CD8-positive, alpha-beta memory T cell (primary cell): Measurements from ENCODE around the gene PPP1R14C. TPM values are rescaled to one million over a fixed set of nuclear protein-coding genes. Genes with fewer than 3 reads are reported as not detected.

Experiments used
- CTCF ChIA-PET: fragments of 350-600 bp; sonication (Branson Sonifier 250); formaldehyde crosslinking; loops from one replicate; lab custom pipeline; 2021; ENCODE audit warnings: antibody characterized with exemption; lab: Charles Lee
- POLR2A ChIA-PET: fragments of 350-600 bp; sonication (Branson Sonifier 250); formaldehyde crosslinking; loops from one replicate; lab custom pipeline; 2021; ENCODE audit warnings: antibody characterized with exemption; lab: Charles Lee
- DNase-seq, 5 donors: peaks; one replicate each; pipeline versions ENCODE4 v3.0.0 to v3.0.0-alpha.2; 2020 to 2022; ENCODE audit warnings: mixed read lengths in 1 of 5
- H3K27ac ChIP-seq: one replicate; pipeline ENCODE4 v1.7.0; 2013; ENCODE audit warnings: low read depth, mild to moderate bottlenecking, low read length, moderate library complexity
- H3K27me3 ChIP-seq: 2 replicates; pipeline ENCODE4 v1.7.0; 2013; ENCODE audit warnings: low read length, mild to moderate bottlenecking; ENCODE audit not compliant: insufficient read depth, poor library complexity, severe bottlenecking
- H3K36me3 ChIP-seq: 2 replicates; pipeline ENCODE4 v1.7.0; 2013; ENCODE audit warnings: mild to moderate bottlenecking, low read length, moderate library complexity; ENCODE audit not compliant: insufficient read depth
- H3K4me1 ChIP-seq: 2 replicates; pipeline ENCODE4 v1.7.0; 2013; ENCODE audit warnings: mild to moderate bottlenecking, low read length, moderate library complexity; ENCODE audit not compliant: insufficient read depth
- H3K4me3 ChIP-seq: 2 replicates; pipeline ENCODE4 v1.7.0; 2013; ENCODE audit warnings: mild to moderate bottlenecking, low read length
- H3K9me3 ChIP-seq: 2 replicates; pipeline ENCODE4 v1.7.0; 2013; ENCODE audit warnings: mild to moderate bottlenecking, low read length
- H3K27ac Mint-ChIP-seq, 8 donors: one replicate each; pipeline ENCODE4 v1.8.0; 2020 to 2021; ENCODE audit warnings: mixed read lengths in 8 of 8, mild to moderate bottlenecking in 6 of 8, inconsistent platforms in 3 of 8, moderate library complexity in 3 of 8
- H3K27me3 Mint-ChIP-seq, 2 donors: one replicate each; pipeline ENCODE4 v1.8.0; 2020 to 2021; ENCODE audit warnings: mixed read lengths in 2 of 2, mild to moderate bottlenecking in 1 of 2, moderate library complexity in 1 of 2
- H3K36me3 Mint-ChIP-seq, 3 donors: one replicate each; pipeline ENCODE4 v1.8.0; 2020 to 2021; ENCODE audit warnings: mixed read lengths in 3 of 3, inconsistent platforms in 1 of 3, mild to moderate bottlenecking in 1 of 3
- H3K4me1 Mint-ChIP-seq, 3 donors: one replicate each; pipeline ENCODE4 v1.8.0; 2020 to 2021; ENCODE audit warnings: mixed read lengths in 3 of 3, inconsistent platforms in 1 of 3, mild to moderate bottlenecking in 1 of 3
- H3K4me3 Mint-ChIP-seq, 7 donors: one replicate each; pipeline ENCODE4 v1.8.0; 2020 to 2021; ENCODE audit warnings: mixed read lengths in 7 of 7, mild to moderate bottlenecking in 6 of 7, moderate library complexity in 4 of 7, inconsistent platforms in 2 of 7
- H3K9me3 Mint-ChIP-seq, 5 donors: one replicate each; pipeline ENCODE4 v1.8.0; 2020 to 2022; ENCODE audit warnings: mixed read lengths in 5 of 5, mild to moderate bottlenecking in 3 of 5, moderate library complexity in 2 of 5, inconsistent platforms in 1 of 5
- polyA plus RNA-seq: library from polyadenylated mRNA; unstranded; fragments of 300-500 nt; fragmentation: Illumina TruSeq; gene quantifications from one replicate; pipeline ENCODE4 v1.2.3, GENCODE V29; 2021
- total RNA-seq, 2 experiments: library from RNA; stranded (reverse); gene quantifications; one replicate each; pipeline ENCODE4 v1.2.3, GENCODE V29; 2021

PPP1R14C gene
- total and polyA plus RNA-seq, 3 experiments from 2014 or later: 0.76 to 1.6 (median 1.4) TPM

- Histone ChIP-seq H3K27ac (no peak overlapping the region), H3K27me3 (no peaks in the 10 kb centered on the region), H3K4me1 (peaks cover 7% of the 10 kb centered on the region), H3K36me3 (no peaks in the 10 kb centered on the region), H3K9me3 (no peaks in the 10 kb centered on the region), H3K4me3 (no peak overlapping the region)
- peaks cover 0 to 1% (median 0%) of the 10 kb centered on the region in 5 donors for H3K9me3 Mint-ChIP-seq
- ChIA-PET POLR2A (no interaction called here), CTCF (no interaction called here)
- H3K27me3 Mint-ChIP-seq: peaks cover 1 to 38% of the 10 kb centered on the region in 2 donors
- H3K4me3 Mint-ChIP-seq: no peak overlapping the region
- no peak overlapping the region for H3K27ac Mint-ChIP-seq
- H3K36me3 Mint-ChIP-seq: peaks cover 0 to 7% (median 0%) of the 10 kb centered on the region in 3 donors
- no peak for DNase-seq
- peaks cover 16 to 18% (median 17%) of the 10 kb centered on the region in 3 donors for H3K4me1 Mint-ChIP-seq
Observed at GRCh38 chr6:150159757-150160156, 16.9 kb downstream of the PPP1R14C start.

GRCh38 chr6:150163970-150164369, 21.1 kb downstream of the PPP1R14C start:
- ChIA-PET POLR2A (no interaction called here), CTCF (no interaction called here)
- no peaks in the 10 kb centered on the region for H3K9me3 ChIP-seq
- Mint-ChIP-seq H3K4me1 (peaks cover 0 to 4% (median 1%) of the 10 kb centered on the region in 3 donors), H3K27me3 (peaks cover 3 to 33% of the 10 kb centered on the region in 2 donors), H3K36me3 (peaks cover 0 to 7% (median 0%) of the 10 kb centered on the region in 3 donors), H3K4me3 (no peak overlapping the region), H3K9me3 (peaks cover 0 to 1% (median 0%) of the 10 kb centered on the region in 5 donors), H3K27ac (no peak overlapping the region)
- H3K27me3 ChIP-seq: no peaks in the 10 kb centered on the region
- H3K36me3 ChIP-seq: no peaks in the 10 kb centered on the region
- H3K27ac ChIP-seq: no peak overlapping the region
- no peak overlapping the region for H3K4me3 ChIP-seq
- H3K4me1 ChIP-seq: no peaks in the 10 kb centered on the region
- no peak for DNase-seq

GRCh38 chr6:150165020-150165702, 22.3 kb downstream of the PPP1R14C start:
- POLR2A ChIA-PET: no interaction called here
- no peak for DNase-seq
- H3K4me1 Mint-ChIP-seq: peaks cover 4 to 12% (median 8%) of the 10 kb centered on the region in 3 donors

GRCh38 chr6:150167479-150167873, 24.6 kb downstream of the PPP1R14C start:
- Mint-ChIP-seq H3K27ac (peak overlapping the region in 1 of 8 donors; percentile 74), H3K4me3 (no peak overlapping the region), H3K9me3 (no peaks in the 10 kb centered on the region), H3K27me3 (peaks cover 5 to 32% of the 10 kb centered on the region in 2 donors), H3K4me1 (peaks cover 4 to 12% (median 8%) of the 10 kb centered on the region in 3 donors), H3K36me3 (peaks cover 0 to 1% (median 0%) of the 10 kb centered on the region in 3 donors)
- CTCF ChIA-PET: interaction anchor here (1.2 kb wide), 1 partner anchor 185 kb away, joined by 3 read pairs; no protein-coding TSS in a partner anchor
- Histone ChIP-seq H3K4me3 (no peak overlapping the region), H3K4me1 (no peaks in the 10 kb centered on the region), H3K36me3 (no peaks in the 10 kb centered on the region), H3K27me3 (no peaks in the 10 kb centered on the region), H3K27ac (peak overlapping the region; percentile 70), H3K9me3 (no peaks in the 10 kb centered on the region)
- DNase-seq: no peak
- POLR2A ChIA-PET: no interaction called here

More at GRCh38 chr6:150165020-150165702, 22.3 kb downstream of the PPP1R14C start:
- Histone ChIP-seq H3K4me1 (no peaks in the 10 kb centered on the region), H3K36me3 (no peaks in the 10 kb centered on the region), H3K4me3 (no peak overlapping the region), H3K9me3 (no peaks in the 10 kb centered on the region), H3K27ac (no peak overlapping the region), H3K27me3 (no peaks in the 10 kb centered on the region)
- H3K4me3 Mint-ChIP-seq: no peak overlapping the region
- CTCF ChIA-PET: no interaction called here
- peaks cover 0 to 1% (median 0%) of the 10 kb centered on the region in 5 donors for H3K9me3 Mint-ChIP-seq
- peaks cover 3 to 35% of the 10 kb centered on the region in 2 donors for H3K27me3 Mint-ChIP-seq
- no peak overlapping the region for H3K27ac Mint-ChIP-seq
- peaks cover 0 to 7% (median 0%) of the 10 kb centered on the region in 3 donors for H3K36me3 Mint-ChIP-seq

- no peaks in the 10 kb centered on the region for H3K36me3 ChIP-seq
- no peak overlapping the region for H3K4me3 ChIP-seq
- Mint-ChIP-seq H3K4me3 (no peak overlapping the region), H3K27ac (peak overlapping the region in 1 of 8 donors; percentile 34), H3K27me3 (peaks cover 4 to 19% of the 10 kb centered on the region in 2 donors), H3K36me3 (peaks cover 0 to 1% (median 0%) of the 10 kb centered on the region in 3 donors), H3K9me3 (no peaks in the 10 kb centered on the region), H3K4me1 (peaks cover 4 to 12% (median 8%) of the 10 kb centered on the region in 3 donors)
- DNase-seq: no peak
- no peaks in the 10 kb centered on the region for H3K4me1 ChIP-seq
- POLR2A ChIA-PET: no interaction called here
- no peaks in the 10 kb centered on the region for H3K27me3 ChIP-seq
- no peak overlapping the region for H3K27ac ChIP-seq
- H3K9me3 ChIP-seq: no peaks in the 10 kb centered on the region
- CTCF ChIA-PET: no interaction called here
Observed at GRCh38 chr6:150169181-150169580, 26.3 kb downstream of the PPP1R14C start.

GRCh38 chr6:150169609-150170008, 26.8 kb downstream of the PPP1R14C start:
- no peaks in the 10 kb centered on the region for H3K9me3 ChIP-seq
- Mint-ChIP-seq H3K4me1 (peaks cover 4 to 12% (median 8%) of the 10 kb centered on the region in 3 donors), H3K36me3 (peaks cover 0 to 1% (median 0%) of the 10 kb centered on the region in 3 donors), H3K9me3 (no peaks in the 10 kb centered on the region), H3K4me3 (no peak overlapping the region), H3K27ac (peak overlapping the region in 1 of 8 donors; percentile 34), H3K27me3 (peaks cover 6 to 15% of the 10 kb centered on the region in 2 donors)
- no peak for DNase-seq
- H3K4me1 ChIP-seq: no peaks in the 10 kb centered on the region
- H3K27me3 ChIP-seq: no peaks in the 10 kb centered on the region
- H3K36me3 ChIP-seq: no peaks in the 10 kb centered on the region
- CTCF ChIA-PET: no interaction called here
- POLR2A ChIA-PET: no interaction called here
- H3K4me3 ChIP-seq: no peak overlapping the region
- no peak overlapping the region for H3K27ac ChIP-seq

GRCh38 chr6:150172929-150173328, 30.1 kb downstream of the PPP1R14C start:
- DNase-seq: no peak
- H3K36me3 Mint-ChIP-seq: peaks cover 0 to 1% (median 0%) of the 10 kb centered on the region in 3 donors
- no peaks in the 10 kb centered on the region for H3K27me3 ChIP-seq
- H3K4me1 ChIP-seq: no peaks in the 10 kb centered on the region
- no peak overlapping the region for H3K4me3 ChIP-seq
- H3K27me3 Mint-ChIP-seq: peaks cover 7 to 15% of the 10 kb centered on the region in 2 donors
- no peak overlapping the region for H3K27ac ChIP-seq
- peaks cover 4 to 12% (median 8%) of the 10 kb centered on the region in 3 donors for H3K4me1 Mint-ChIP-seq
- H3K9me3 Mint-ChIP-seq: no peaks in the 10 kb centered on the region
- POLR2A ChIA-PET: no interaction called here
- no peak overlapping the region for H3K4me3 Mint-ChIP-seq
- H3K9me3 ChIP-seq: no peaks in the 10 kb centered on the region
- no peaks in the 10 kb centered on the region for H3K36me3 ChIP-seq
- H3K27ac Mint-ChIP-seq: peak overlapping the region in 1 of 8 donors; percentile 66
- CTCF ChIA-PET: interaction anchor here (0.9 kb wide), 1 partner anchor 94 kb away, joined by 3 read pairs; no protein-coding TSS in a partner anchor

GRCh38 chr6:150175586-150176151, 32.8 kb downstream of the PPP1R14C start:
- H3K27me3 Mint-ChIP-seq: peaks cover 5 to 14% of the 10 kb centered on the region in 2 donors
- peaks cover 0 to 3% (median 0%) of the 10 kb centered on the region in 3 donors for H3K4me1 Mint-ChIP-seq
- no peak overlapping the region for H3K27ac ChIP-seq
- no peak overlapping the region for H3K4me3 Mint-ChIP-seq
- peak overlapping the region in 2 of 8 donors; percentile 32 to 34 for H3K27ac Mint-ChIP-seq
- POLR2A ChIA-PET: no interaction called here
- CTCF ChIA-PET: no interaction called here
- H3K9me3 ChIP-seq: no peaks in the 10 kb centered on the region
- H3K4me3 ChIP-seq: no peak overlapping the region
- no peak for DNase-seq
- H3K4me1 ChIP-seq: no peaks in the 10 kb centered on the region
- no peaks in the 10 kb centered on the region for H3K36me3 ChIP-seq
- peaks cover 0 to 1% (median 0%) of the 10 kb centered on the region in 3 donors for H3K36me3 Mint-ChIP-seq
- no peaks in the 10 kb centered on the region for H3K9me3 Mint-ChIP-seq
- H3K27me3 ChIP-seq: no peaks in the 10 kb centered on the region
